Activated naive CD4-positive, alpha-beta T cell (primary cell): Measurements from ENCODE around the gene KDSR.

Experiments used
- DNase-seq, 4 experiments: peaks; one replicate each; lab custom pipeline; 2025; lab: John Stamatoyannopoulos, UW

The KDSR gene, protein sequence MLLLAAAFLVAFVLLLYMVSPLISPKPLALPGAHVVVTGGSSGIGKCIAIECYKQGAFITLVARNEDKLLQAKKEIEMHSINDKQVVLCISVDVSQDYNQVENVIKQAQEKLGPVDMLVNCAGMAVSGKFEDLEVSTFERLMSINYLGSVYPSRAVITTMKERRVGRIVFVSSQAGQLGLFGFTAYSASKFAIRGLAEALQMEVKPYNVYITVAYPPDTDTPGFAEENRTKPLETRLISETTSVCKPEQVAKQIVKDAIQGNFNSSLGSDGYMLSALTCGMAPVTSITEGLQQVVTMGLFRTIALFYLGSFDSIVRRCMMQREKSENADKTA

DNA sequence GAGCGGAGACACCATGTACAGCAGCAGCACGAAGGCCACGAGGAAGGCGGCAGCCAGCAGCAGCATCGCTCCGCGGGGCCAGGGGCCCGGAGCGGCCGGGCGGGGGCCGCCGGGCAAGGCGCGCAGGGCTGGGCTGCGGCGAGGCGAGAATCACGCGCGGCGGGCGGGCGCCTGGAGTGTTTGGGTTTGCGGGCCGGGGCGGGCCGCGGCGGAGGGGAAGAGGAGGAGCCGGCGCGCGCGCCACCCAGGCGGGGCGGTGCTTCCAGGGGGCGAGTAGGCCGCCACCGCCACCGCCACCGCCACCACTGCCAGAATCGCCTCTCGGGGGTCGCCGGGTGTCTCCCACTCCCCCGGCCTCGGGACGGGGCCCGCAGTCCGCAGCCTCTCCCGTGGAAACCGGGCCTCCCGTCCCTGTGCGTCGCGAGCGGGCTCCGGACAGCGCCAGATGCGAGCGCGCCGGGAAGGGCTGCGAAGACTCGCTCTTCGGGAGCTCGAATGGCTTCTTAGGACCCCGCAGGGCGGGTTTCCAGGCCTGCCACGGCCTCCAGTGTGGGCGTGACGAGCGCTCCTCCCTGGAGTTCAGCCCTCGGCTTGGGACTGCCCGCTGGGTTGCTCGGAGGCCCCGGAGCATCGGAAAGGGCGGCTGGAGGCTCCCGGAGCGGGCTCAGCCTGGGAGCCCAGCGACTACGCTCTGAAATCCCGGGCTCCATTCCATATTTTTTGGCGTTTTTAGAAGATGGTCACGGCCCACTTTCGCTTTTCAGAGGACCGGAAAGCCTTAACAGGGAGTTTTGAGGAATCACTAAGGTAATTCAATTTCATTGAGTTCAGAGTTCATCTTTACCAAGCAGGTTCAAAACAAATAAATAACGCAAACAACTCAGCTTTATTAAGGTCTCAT lies at the start of gene KDSR:
Gene KDSR, minus strand, starts transcription at position 154 of the 901 bp plus-strand sequence. Its CDS starts 88 bp downstream, at position 66.
- DNase-seq = peak; percentile 41 to 73 (median 60)

GRCh38 chr18:63412953-63413352 lies 45.9 kb upstream of the KDSR start:
- no peak for DNase-seq

DNA sequence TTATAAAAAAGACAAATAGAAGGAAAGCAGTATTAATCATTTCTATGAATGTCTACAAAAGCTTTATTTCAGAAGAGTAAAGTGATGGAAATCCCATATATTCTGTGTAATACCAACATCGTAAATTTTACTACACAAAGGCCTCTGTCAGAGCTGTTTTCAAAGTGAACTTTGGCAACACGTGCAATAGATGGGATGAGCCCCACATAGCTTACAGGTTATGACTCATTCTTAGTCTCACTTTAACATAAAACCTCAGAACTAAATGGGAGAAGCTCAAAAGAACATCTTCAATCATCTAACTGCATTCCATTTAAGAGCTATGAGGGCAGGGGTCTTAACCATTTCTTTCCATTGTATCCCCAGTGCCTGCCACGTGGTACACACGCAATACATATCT lies 43.8 kb upstream of the KDSR start:
- DNase-seq = no peak

DNA sequence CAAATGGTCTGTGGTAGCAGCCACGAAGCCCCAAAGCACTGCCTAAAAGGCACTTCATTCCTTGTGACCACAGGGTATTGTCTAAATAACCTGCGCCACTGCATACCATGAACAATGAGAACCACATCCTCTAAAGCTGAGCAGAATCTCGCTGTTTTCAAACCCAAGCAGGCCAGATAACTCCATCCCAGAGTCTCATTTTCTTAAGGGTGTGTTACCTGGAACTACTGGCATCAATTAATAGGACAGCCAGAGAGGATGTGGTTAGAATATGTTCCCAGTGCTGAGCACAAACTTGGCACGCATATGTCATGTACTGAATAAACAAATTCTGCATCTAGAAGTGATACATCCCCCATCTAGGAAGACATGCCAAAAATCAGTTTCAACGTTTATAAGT lies 42.3 kb upstream of the KDSR start:
- no peak for DNase-seq

GRCh38 chr18:63407734-63408133 lies 40.7 kb upstream of the KDSR start:
- no peak for DNase-seq

- no peak for DNase-seq
Measured at GRCh38 chr18:63405986-63406385, 39.0 kb upstream of the KDSR start.

- DNase-seq = no peak
Measured at GRCh38 chr18:63402246-63403162, 35.5 kb upstream of the KDSR start.

DNA sequence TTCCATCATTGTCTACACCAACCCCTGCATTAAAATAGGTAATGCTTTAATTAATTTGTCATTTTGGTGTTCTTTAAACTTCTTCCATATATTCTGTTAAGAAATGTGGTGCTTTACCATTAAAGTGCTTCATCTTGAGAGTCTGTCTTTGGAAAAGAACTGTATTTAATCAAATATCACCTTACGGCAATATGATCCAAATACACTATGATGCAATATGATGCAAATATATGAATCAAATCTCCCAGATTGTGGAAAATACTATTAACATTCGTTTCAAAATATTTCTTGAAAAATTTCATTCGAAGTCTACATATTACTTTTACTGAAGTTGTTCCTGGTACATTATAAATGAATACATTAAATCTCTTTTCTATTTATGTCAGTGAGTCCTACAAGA lies 32.3 kb upstream of the KDSR start:
- no peak for DNase-seq

- DNase-seq = no peak
Measured at GRCh38 chr18:63397349-63397748, 30.3 kb upstream of the KDSR start.

DNA sequence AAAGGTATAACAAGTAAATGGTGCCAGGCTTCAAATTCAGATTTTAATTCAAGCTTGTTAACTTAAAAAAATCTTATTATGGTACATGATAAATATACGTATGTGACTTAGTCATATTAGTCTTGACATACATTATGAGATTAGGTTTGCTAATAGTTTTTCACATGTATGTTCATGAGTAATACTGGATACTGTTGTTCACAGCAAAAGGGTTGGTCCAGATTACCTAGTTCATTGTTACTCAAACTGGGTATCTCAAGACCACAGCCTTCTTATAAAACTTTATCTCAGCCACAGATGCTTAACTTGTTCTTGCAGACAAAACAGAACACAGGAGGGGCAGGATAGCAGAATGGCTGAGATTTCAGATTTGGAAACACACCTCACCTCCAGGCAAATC lies 28.5 kb upstream of the KDSR start:
- no peak for DNase-seq

DNA sequence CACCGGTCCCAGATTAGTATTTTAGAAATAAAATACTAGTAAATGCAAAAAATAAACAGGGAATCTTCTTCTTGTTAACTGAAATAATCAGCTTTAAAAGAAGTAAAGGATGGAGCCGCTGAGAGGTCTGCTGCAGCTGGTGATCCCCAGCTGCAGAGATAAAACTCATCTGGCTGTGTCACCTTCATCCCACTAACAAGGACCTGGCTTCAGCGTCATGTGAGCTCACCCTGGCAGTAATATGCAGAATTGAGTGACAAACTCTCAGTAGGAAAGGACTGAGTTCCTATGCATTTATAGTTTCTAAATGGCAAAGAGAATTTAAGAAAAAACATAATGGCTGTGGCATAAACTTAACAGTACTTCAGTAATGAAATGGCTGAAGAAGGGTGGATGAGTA lies 27.9 kb upstream of the KDSR start:
- DNase-seq = no peak

DNA sequence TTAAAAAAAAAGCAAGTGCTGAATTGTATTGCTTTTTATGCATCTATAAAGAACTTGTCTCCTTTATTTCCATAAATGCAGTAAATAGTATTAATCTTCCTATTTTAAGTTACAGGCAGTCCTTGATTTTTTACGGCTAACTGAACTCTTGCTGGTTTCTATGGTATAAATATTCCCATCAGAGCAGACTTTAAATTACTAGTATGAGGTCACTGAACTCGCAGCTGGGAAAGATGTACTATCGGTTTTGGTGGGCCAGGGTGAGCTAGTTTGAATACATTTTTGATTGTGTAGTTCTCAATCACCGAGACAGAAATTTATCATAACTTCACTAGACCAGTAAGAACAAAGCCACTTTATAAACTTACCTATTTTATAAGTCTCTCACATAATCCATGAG lies 20.9 kb upstream of the KDSR start:
- no peak for DNase-seq

- DNase-seq = no peak
Measured at GRCh38 chr18:63382843-63383242, 15.8 kb upstream of the KDSR start.

DNA sequence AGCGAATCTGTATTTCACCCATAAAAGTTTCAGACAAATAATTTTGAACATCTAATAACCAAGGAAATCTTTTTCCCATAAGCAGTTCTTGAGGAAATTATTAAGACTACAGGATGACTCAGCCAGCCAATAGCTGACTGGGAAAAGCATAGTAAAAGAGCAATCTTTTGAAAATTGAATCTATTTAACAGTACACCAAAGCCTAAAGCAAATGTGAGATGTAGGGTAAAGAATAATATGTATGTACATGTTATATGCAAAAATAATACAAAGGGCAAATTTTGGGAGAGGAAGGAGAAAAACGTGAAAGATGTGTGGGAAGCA lies 12.6 kb upstream of the KDSR start:
- DNase-seq = no peak

- DNase-seq = no peak
Measured at GRCh38 chr18:63378919-63379638, 12.1 kb upstream of the KDSR start.

GRCh38 chr18:63377275-63377980 lies 10.4 kb upstream of the KDSR start:
- no peak for DNase-seq

DNA sequence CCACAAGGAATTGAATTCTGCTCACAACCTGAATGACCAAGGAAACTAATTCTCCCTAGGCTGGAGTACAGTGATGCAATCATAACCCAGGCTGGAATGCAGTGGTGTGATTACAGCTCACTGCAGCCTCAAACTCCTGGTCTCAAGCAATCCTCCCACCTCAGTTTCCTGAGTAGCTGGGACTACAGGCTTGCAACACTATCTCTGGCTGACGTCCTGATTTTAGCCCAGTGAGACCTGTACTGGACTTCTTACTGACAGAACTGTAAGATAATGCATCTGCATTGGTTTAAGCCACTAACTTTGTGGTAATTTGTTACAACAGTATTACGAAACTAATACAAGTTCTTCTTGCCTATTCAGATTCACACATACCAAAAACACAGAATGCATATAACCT lies 9.5 kb upstream of the KDSR start:
- no peak for DNase-seq

DNA sequence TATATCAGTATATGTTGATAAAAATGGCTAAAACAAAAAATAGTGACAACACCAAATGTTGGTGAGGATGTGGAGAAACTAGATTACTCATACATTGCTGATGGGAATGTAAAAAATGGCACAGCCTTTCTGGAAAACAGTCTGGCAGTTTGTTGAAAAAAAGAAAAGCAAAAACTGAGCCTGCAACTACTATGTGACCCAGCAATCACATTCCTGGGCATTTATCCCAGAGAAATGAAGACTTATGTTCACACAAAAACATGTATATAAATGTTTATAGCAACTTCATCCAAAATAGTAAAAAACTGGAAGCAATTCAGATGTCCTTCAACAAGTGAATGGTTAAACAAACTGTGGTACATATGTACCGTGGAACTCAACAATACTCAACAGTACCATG lies 7.5 kb upstream of the KDSR start:
- DNase-seq = no peak

DNA sequence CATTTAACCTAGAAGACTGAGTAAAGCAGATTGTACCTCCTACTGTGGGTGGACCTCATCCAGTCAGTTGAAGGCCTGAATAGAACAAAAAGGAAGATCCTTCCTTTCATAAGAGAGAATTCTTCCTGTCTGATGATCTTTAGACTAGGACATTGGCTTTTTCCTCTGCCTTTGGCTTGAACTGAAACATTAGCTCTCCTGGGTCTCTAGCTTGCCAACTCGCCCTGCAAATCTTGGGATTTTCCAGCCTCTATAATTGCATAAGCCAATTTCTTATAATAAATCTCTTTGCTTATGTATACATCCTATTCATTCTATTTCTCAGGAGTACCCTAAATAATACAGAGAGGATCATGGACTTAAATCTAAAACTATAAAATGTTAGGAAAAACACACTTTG lies 6.2 kb upstream of the KDSR start:
- DNase-seq = no peak

DNA sequence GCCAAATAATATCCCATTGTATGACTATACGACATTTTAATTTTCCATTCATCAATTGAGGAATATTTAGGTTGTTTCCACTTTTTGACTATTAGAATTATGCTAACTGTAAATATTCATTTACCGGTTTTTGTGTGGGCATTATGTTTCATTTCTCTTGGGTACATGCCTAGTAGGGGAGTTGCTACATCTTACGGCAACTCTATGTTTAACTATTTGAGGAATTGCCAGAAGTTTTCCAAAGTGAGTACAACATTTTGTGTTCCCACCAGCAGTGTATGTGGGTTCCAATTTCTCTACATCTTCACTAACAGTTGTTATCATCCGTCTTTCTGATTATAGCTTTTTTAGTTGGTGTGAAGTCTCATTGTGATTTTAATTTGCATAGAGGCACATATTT lies 1.6 kb upstream of the KDSR start:
- no peak for DNase-seq
